H9 (cell line): ENCODE results near the gene C11orf71. TPM values are rescaled to one million over a fixed set of nuclear protein-coding genes. Genes with fewer than 3 reads are reported as not detected.

Experiments
- DNase-seq: peaks from one replicate; pipeline ENCODE4 v3.0.0-alpha.2; 2017
- H2AFZ ChIP-seq: one replicate; pipeline ENCODE4 v1.6.1; 2013; ENCODE audit warnings: mild to moderate bottlenecking, low read length, control low read depth, moderate library complexity
- H2AK5ac ChIP-seq: 2 replicates; pipeline ENCODE4 v1.6.1; 2013; ENCODE audit warnings: low read length, control low read depth, mixed read lengths; ENCODE audit not compliant: insufficient read length
- H2BK120ac ChIP-seq: one replicate; pipeline ENCODE4 v1.6.1; 2013; ENCODE audit warnings: low read depth, mild to moderate bottlenecking, low read length, control low read depth, inconsistent platforms; ENCODE audit not compliant: poor library complexity, severe bottlenecking
- H2BK12ac ChIP-seq: 2 replicates; pipeline ENCODE4 v1.6.1; 2013; ENCODE audit warnings: low read length, control low read depth, mixed read lengths, low read depth; ENCODE audit not compliant: insufficient read length
- H2BK15ac ChIP-seq: 2 replicates; pipeline ENCODE4 v1.6.1; 2013; ENCODE audit warnings: low read depth, low read length, control low read depth
- H2BK20ac ChIP-seq: one replicate; pipeline ENCODE4 v1.6.1; 2013; ENCODE audit warnings: low read depth, mild to moderate bottlenecking, low read length, control low read depth, inconsistent platforms; ENCODE audit not compliant: poor library complexity, severe bottlenecking
- H2BK5ac ChIP-seq: 2 replicates; pipeline ENCODE4 v1.6.1; 2013; ENCODE audit warnings: low read length, control low read depth, mixed read lengths; ENCODE audit not compliant: insufficient read length
- H3K14ac ChIP-seq: 2 replicates; pipeline ENCODE4 v1.6.1; 2013; ENCODE audit warnings: low read length, control low read depth; ENCODE audit not compliant: insufficient read depth
- H3K18ac ChIP-seq: 2 replicates; pipeline ENCODE4 v1.6.1; 2013; ENCODE audit warnings: low read depth, mild to moderate bottlenecking, mixed read lengths, low read length, control low read depth; ENCODE audit not compliant: insufficient read length
- H3K23ac ChIP-seq: 2 replicates; pipeline ENCODE4 v1.6.1; 2013; ENCODE audit warnings: low read length, control low read depth, mixed read lengths, low read depth; ENCODE audit not compliant: insufficient read length
- H3K23me2 ChIP-seq: 2 replicates; pipeline ENCODE4 v1.6.1; 2013; ENCODE audit warnings: low read depth, mild to moderate bottlenecking, mixed read lengths, low read length, control low read depth; ENCODE audit not compliant: insufficient read length, poor library complexity, severe bottlenecking
- H3K27ac ChIP-seq: 2 replicates; pipeline ENCODE4 v1.5.1; 2013; ENCODE audit warnings: low read length, control low read depth, mixed read lengths, low read depth; ENCODE audit not compliant: insufficient read length
- H3K27me3 ChIP-seq: 2 replicates; pipeline ENCODE4 v1.6.1; 2013; ENCODE audit warnings: low read length, control low read depth, inconsistent platforms; ENCODE audit not compliant: insufficient read depth
- H3K4ac ChIP-seq: 2 replicates; pipeline ENCODE4 v1.6.1; 2013; ENCODE audit warnings: low read depth, mild to moderate bottlenecking, control low read depth, inconsistent platforms, low read length, moderate library complexity
- H3K4me1 ChIP-seq: 2 replicates; pipeline ENCODE4 v1.6.1; 2013; ENCODE audit warnings: low read length, control low read depth, inconsistent platforms; ENCODE audit not compliant: insufficient read depth
- H3K4me2 ChIP-seq: 2 replicates; pipeline ENCODE4 v1.6.1; 2013; ENCODE audit warnings: low read length, control low read depth, mixed read lengths; ENCODE audit not compliant: insufficient read length, insufficient read depth
- H3K56ac ChIP-seq: 2 replicates; pipeline ENCODE4 v1.6.1; 2013; ENCODE audit warnings: low read depth, mild to moderate bottlenecking, mixed read lengths, low read length, control low read depth; ENCODE audit not compliant: insufficient read length
- H3K79me1 ChIP-seq: 2 replicates; pipeline ENCODE4 v1.6.1; 2013; ENCODE audit warnings: low read depth, mild to moderate bottlenecking, moderate library complexity, low read length, control low read depth, inconsistent platforms; ENCODE audit not compliant: insufficient read depth, poor library complexity, severe bottlenecking
- H3K79me2 ChIP-seq: 2 replicates; pipeline ENCODE4 v1.6.1; 2013; ENCODE audit warnings: low read length, control low read depth, inconsistent platforms; ENCODE audit not compliant: insufficient read depth
- H3K9ac ChIP-seq: 2 replicates; pipeline ENCODE4 v1.6.1; 2013; ENCODE audit warnings: low read length, control low read depth, mixed read lengths; ENCODE audit not compliant: insufficient read length; ENCODE audit errors: extremely low read depth
- H3K9me3 ChIP-seq: one replicate; pipeline ENCODE4 v1.6.1; 2013; ENCODE audit warnings: low read depth, low read length, inconsistent platforms; ENCODE audit not compliant: control insufficient read depth
- H3T11ph ChIP-seq: one replicate; pipeline ENCODE4 v1.6.1; 2013; ENCODE audit warnings: mild to moderate bottlenecking, low read length, control low read depth, inconsistent platforms
- H4K20me1 ChIP-seq: one replicate; pipeline ENCODE4 v1.6.1; 2013; ENCODE audit not compliant: control insufficient read depth, insufficient read length, insufficient read depth
- H4K5ac ChIP-seq: 2 replicates; pipeline ENCODE4 v1.6.1; 2013; ENCODE audit warnings: low read depth, mild to moderate bottlenecking, mixed read lengths, low read length, control low read depth; ENCODE audit not compliant: insufficient read length
- H4K8ac ChIP-seq: replicated peaks from 2 replicates; pipeline ENCODE4 v1.6.1; 2013; ENCODE audit warnings: low read length, control low read depth, mixed read lengths, low read depth; ENCODE audit not compliant: insufficient read length
- H4K91ac ChIP-seq: 2 replicates; pipeline ENCODE4 v1.6.1; 2013; ENCODE audit warnings: low read depth, mild to moderate bottlenecking, moderate library complexity, mixed read lengths, low read length, control low read depth; ENCODE audit not compliant: insufficient read length
- H3K27ac Mint-ChIP-seq, 3 experiments: 2 replicates in 2 of 3; 3 replicates in 1 of 3; pipeline ENCODE4 v1.8.0; 2020 to 2021; ENCODE audit warnings: mixed read lengths in 3 of 3, mild to moderate bottlenecking in 1 of 3, moderate library complexity in 1 of 3
- H3K27me3 Mint-ChIP-seq: 2 replicates; pipeline ENCODE4 v1.8.0; 2021; ENCODE audit warnings: low read depth, mild to moderate bottlenecking, moderate library complexity, mixed read lengths
- H3K36me3 Mint-ChIP-seq, 3 experiments: 2 replicates in 2 of 3; 3 replicates in 1 of 3; pipeline ENCODE4 v1.8.0; 2020 to 2021; ENCODE audit warnings: low read depth in 3 of 3, mixed read lengths in 3 of 3; ENCODE audit not compliant: insufficient read depth in 1 of 3
- H3K4me1 Mint-ChIP-seq, 2 experiments: 2 replicates each; pipeline ENCODE4 v1.8.0; 2020; ENCODE audit warnings: mixed read lengths in 2 of 2
- H3K4me3 Mint-ChIP-seq, 2 experiments: 2 replicates in 1 of 2; 3 replicates in 1 of 2; pipeline ENCODE4 v1.8.0; 2020 to 2021; ENCODE audit warnings: mild to moderate bottlenecking in 2 of 2, mixed read lengths in 2 of 2, moderate library complexity in 1 of 2
- H3K9me3 Mint-ChIP-seq, 2 experiments: 2 replicates in 1 of 2; 3 replicates in 1 of 2; pipeline ENCODE4 v1.8.0; 2020; ENCODE audit warnings: mild to moderate bottlenecking in 2 of 2, mixed read lengths in 2 of 2, moderate library complexity in 1 of 2
- WGBS: extraction: QIAGEN DNeasy Blood & Tissue Kit; methylation state at CpG from one replicate; pipeline ENCODE4 v1.1.7; 2013; ENCODE audit warnings: missing lambda C conversion rate, low lambda C conversion rate, mixed read lengths; ENCODE audit not compliant: insufficient read length; ENCODE audit errors: extremely low coverage; 5-methylcytosine and 5-hydroxymethylcytosine counted together
- total RNA-seq: library from RNA; stranded (reverse); gene quantifications from 2 replicates; pipeline ENCODE4 v1.2.1, GENCODE V29; 2021
- TF ChIP-seq, protein P1 (sequence below): fragments of 200-600 bp; sonication (generic); conservative IDR thresholded peaks from 3 replicates; pipeline ENCODE4 v1.8.0; 2021; ENCODE audit warnings: antibody characterized with exemption, mild to moderate bottlenecking

Gene C11orf71
- total RNA-seq, 1 experiment from 2014 or later, result 3.5 TPM

DNA sequence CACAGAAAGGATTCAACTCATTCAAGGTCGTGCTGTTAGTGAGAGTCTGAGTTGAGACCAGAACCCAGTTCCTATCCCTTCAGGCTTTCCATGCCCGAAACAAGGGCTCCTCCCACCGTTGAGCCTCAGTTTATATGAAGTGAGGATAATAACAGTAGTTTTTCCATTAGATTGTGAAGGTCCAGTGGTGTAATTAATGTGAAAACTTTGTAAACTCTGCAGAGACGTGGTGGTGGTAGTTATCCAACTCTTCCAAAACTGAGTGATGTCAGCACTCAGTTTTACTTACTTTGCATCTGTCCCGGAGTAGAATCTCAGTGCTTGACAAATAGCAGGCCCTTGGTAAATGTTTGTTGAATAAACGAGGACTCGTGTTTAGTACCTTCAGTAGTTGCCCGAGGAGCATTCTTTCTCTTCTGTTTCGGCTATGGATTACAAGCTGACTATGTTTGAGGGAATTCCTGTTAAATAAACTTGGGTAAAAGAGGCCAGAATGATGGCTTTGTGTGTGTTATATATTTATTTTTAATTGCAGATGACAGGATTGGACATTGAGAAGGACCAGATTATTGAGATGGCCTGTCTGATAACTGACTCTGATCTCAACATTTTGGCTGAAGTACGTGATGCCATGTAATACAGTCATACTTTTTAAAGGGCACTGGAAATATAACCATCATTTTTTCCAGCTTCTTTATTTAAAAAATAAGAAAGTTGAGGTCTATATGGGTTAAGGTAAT is 40.0 kb upstream of the C11orf71 start:
- H3K4me3 Mint-ChIP-seq, result peak overlapping the region; percentile 98 to 99
- no peak overlapping the region for H3K4ac ChIP-seq
- H3K4me1 ChIP-seq, result peaks cover 4% of the 10 kb centered on the region; the same call in 1 of the 2 replicates
- H3K23ac ChIP-seq, result no peak overlapping the region
- peaks cover 37 to 38% of the 10 kb centered on the region in 2 experiments for H3K4me1 Mint-ChIP-seq
- H2BK120ac ChIP-seq, result no peak overlapping the region
- no peaks in the 10 kb centered on the region for H3K79me1 ChIP-seq
- H2BK15ac ChIP-seq, result no peak overlapping the region
- no peak for DNase-seq
- H3K27me3 Mint-ChIP-seq, result no peaks in the 10 kb centered on the region
- H3K9me3 ChIP-seq, result no peaks in the 10 kb centered on the region
- H3K23me2 ChIP-seq, result peaks cover 3% of the 10 kb centered on the region
- peak overlapping the region; percentile 71 for H3K4me2 ChIP-seq
- H2AK5ac ChIP-seq, result no peak overlapping the region
- H3K27me3 ChIP-seq, result no peaks in the 10 kb centered on the region
- no peak overlapping the region for H4K5ac ChIP-seq
- H3K27ac Mint-ChIP-seq, result peak overlapping the region; percentile 36 to 100 (median 94); a peak in 6 of 7 replicates
- H2BK5ac ChIP-seq, result no peak overlapping the region
- H3K79me2 ChIP-seq, result peaks cover 29% of the 10 kb centered on the region; the same call in 1 of the 2 replicates
- no peak overlapping the region for H2AFZ ChIP-seq
- H4K8ac ChIP-seq, result no peak overlapping the region
- H3K56ac ChIP-seq, result no peak overlapping the region
- peak overlapping the region; percentile 53 for H3K9ac ChIP-seq
- TF ChIP-seq, protein P1, sequence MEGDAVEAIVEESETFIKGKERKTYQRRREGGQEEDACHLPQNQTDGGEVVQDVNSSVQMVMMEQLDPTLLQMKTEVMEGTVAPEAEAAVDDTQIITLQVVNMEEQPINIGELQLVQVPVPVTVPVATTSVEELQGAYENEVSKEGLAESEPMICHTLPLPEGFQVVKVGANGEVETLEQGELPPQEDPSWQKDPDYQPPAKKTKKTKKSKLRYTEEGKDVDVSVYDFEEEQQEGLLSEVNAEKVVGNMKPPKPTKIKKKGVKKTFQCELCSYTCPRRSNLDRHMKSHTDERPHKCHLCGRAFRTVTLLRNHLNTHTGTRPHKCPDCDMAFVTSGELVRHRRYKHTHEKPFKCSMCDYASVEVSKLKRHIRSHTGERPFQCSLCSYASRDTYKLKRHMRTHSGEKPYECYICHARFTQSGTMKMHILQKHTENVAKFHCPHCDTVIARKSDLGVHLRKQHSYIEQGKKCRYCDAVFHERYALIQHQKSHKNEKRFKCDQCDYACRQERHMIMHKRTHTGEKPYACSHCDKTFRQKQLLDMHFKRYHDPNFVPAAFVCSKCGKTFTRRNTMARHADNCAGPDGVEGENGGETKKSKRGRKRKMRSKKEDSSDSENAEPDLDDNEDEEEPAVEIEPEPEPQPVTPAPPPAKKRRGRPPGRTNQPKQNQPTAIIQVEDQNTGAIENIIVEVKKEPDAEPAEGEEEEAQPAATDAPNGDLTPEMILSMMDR, result no peak
- H3K27ac ChIP-seq, result no peak overlapping the region
- H4K91ac ChIP-seq, result no peak overlapping the region
- H3K18ac ChIP-seq, result no peak overlapping the region
- H2BK12ac ChIP-seq, result no peak overlapping the region
- no peak overlapping the region for H2BK20ac ChIP-seq
- H3K36me3 Mint-ChIP-seq, result peaks cover 8 to 29% (median 26%) of the 10 kb centered on the region in 3 experiments; a peak in 6 of 7 replicates
- no peak overlapping the region for H3T11ph ChIP-seq
- no peaks in the 10 kb centered on the region for H4K20me1 ChIP-seq
- no CpG with 5 or more reads among the region's 10 CpGs for WGBS
- no peaks in the 10 kb centered on the region for H3K9me3 Mint-ChIP-seq
- no peak overlapping the region for H3K14ac ChIP-seq
